ENCODE results near the gene CLRN1.

CLRN1 gene

DNA sequence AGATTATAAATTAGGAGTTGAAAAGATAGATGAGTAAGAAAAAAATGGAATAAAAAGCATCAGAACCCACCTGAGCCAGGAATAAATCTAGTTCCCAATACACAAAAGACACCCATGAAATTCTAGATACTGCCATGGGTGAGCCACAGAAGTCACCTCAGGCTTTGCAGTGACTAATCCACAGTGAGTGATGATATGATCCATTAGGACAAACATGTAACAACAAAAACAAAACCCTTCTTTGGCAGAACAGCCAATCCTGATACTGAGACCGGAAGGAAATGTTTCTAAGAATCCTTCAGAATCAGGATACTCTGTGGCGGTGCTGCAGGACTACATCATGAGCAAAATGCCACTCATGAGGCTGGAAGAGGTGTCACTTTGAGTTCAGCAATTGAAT, 52.3 kb downstream of the CLRN1 start:
- DNase-seq (ENCODE audit: low read depth) = no peak

DNA sequence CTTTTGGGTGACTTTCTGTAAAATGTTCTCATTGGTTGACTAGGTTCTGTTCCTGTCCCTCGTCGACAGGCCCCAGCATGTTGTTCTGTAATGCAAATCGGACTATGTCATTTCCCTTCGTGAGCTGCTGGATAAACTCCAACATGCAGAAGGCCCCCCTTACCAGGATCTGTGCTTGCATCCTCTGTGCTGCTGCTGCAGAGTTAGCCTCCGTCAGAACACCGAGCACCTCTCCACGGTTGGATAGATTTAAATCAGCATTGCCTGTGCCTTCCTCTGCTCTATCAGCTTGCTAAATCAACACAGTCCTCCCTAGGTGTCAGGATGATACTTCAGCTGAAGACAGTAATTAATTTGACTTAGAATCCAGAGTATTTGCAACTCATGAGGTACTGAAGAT, 54.6 kb downstream of the CLRN1 start:
- DNase-seq (ENCODE audit: low read depth) = no peak

DNA sequence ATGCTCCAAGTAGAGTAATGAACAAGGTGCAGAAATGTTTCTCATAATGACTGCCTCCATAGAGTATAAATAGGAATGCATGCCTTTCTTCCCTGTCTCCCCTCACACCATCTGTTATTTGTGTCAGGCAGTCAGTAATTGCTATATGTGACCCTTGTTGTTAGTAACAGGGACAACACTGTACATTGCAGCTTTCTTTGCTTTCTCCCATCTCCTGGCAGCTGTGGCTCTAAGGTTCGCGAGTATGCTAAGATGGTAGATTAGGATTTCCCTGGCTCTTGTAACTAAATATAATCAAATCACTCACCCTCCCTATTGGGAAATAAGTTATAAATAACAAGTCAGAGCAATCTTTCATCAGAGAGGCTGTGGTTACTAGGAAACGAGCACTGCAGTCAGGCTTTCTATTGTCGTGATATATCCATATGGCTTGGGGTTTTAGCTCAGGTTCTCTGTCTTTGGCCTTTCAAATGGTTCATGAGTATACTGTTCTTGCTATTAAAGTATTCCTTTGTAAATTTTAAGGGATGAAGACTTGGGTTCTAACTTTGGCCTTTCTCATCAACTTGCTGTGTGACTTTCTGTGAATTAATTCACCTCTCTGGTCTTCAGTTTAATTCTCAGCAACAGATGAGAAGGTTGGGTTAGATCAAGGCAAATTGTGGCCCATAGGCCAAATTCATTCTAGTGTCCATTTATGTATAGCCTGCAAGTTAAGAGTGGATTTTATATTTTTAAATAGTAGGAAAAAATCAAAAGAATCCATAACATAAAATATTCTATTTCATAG, 59.2 kb downstream of the CLRN1 start:
- DNase-seq (ENCODE audit: low read depth) = peak; percentile 3

DNA sequence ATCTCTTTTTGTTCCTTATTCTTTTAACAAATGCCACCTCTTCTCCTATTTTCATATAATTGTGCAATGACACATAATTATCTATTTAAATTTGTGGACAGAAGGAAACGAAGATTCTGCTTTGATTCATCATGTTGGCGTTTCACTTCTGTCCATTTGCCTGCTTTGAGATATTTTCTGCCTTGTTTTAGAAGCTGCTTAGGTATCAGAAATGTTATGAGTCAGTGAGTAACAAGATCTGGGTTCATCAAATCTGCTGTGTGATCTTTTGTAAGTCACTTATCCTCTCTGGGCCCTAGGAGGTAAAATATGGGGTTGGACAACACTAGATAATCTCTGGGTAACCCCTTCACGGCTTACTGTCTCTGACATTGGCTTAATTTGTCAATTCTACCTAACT, 60.0 kb downstream of the CLRN1 start:
- no peak for DNase-seq (ENCODE audit: low read depth)

- no peak for DNase-seq (ENCODE audit: low read depth)
Observed at GRCh38 chr3:150911771-150912170, 60.8 kb downstream of the CLRN1 start.

DNA sequence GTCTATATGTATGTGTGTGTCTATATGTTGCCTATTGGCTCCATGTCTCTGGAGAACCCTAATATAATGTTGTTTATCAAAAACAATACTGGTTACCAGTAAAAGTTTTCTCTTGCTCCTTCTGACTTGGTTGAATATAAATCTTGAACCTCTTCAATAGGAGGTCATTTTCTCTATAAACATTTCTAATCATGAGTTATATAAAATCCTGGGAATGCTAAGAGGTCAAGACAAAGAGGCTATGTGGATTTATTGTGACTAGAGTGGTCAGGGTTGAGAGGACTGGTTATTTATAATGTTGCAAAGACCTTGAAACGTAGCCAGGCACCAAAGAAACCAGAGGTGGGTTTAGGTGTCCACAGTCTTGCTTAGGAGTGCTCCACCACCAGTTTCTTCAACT, 66.1 kb downstream of the CLRN1 start:
- no peak for DNase-seq (ENCODE audit: low read depth)

GRCh38 chr3:150905746-150906145, 66.8 kb downstream of the CLRN1 start:
- no peak for DNase-seq (ENCODE audit: low read depth)

GRCh38 chr3:150905339-150905738, 67.2 kb downstream of the CLRN1 start, which contains the start of gene MINDY4B:
Gene MINDY4B (minus strand): TSS chr3:150905439. CDS start chr3:150905439, 0 bp downstream.
- DNase-seq (ENCODE audit: low read depth) = no peak

GRCh38 chr3:150902988-150903387, 69.5 kb downstream of the CLRN1 start:
- no peak for DNase-seq (ENCODE audit: low read depth)

DNA sequence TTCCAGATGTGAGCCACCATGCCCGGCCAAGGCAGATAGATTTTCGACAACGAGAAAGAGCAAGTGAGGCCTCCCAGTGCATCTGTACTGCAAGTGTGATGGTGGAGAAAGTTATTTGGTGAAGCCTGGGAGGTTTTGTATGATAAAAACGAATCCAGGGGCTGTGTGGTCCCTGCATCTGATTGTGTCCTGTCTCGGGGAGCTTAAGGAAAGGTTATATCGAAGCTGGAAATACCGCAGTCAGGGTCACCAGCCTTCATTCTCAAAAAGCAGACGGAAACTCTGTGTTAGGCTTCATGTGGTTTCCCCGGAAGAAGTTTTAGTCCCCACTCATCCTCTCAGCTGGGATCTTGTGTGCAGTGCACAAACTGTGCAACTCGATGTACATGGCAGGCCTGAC, 70.7 kb downstream of the CLRN1 start:
- DNase-seq (ENCODE audit: low read depth) = no peak

DNA sequence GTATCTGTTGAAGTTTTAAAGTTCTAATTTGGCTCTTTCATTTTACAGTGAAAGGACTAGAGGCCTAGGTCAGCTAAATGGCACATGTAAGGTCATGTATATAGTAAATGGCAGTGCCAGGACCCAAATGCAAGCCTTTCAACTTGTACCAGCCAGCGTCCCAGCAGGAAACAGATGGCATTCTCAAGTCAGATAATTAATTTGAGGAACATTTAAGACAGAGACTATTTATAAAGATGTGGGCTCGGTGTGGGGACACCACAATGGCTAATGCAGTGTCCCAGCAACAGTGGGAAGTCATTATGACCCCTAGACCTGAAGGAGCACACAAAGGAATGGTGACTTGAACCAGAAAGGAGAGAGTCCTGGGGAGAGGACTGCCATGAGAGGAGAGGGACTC, 73.4 kb downstream of the CLRN1 start:
- no peak for DNase-seq (ENCODE audit: low read depth)

GRCh38 chr3:150898046-150898754, 74.3 kb downstream of the CLRN1 start:
- DNase-seq (ENCODE audit: low read depth) = no peak

- DNase-seq (ENCODE audit: low read depth) = no peak
Observed at GRCh38 chr3:150897592-150897991, 74.9 kb downstream of the CLRN1 start.

- no peak for DNase-seq (ENCODE audit: low read depth)
Observed at GRCh38 chr3:150890831-150891230, 81.7 kb downstream of the CLRN1 start.

GRCh38 chr3:150890295-150890694, 82.2 kb downstream of the CLRN1 start:
- DNase-seq (ENCODE audit: low read depth) = peak; percentile 57

GRCh38 chr3:150889106-150889505, 83.4 kb downstream of the CLRN1 start:
- no peak for DNase-seq (ENCODE audit: low read depth)

DNA sequence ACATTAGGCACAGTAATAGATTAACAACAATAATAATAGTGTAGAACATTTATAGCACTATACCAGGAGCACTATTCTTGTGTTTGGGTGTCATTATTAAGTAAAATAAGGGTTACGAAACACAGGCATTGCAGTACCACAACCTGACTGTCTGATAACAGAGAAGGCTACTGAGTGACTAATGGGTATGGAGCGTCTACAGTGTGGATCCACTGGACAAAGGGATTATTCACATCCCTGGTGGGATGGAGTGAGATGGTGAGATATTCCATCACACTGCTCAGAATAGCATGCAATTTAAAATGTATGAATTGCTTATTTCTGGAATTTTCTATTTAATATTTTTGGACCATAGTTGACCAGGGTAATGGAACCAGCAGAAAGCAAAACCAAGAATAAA, 85.5 kb downstream of the CLRN1 start:
- DNase-seq (ENCODE audit: low read depth) = no peak

- no peak for DNase-seq (ENCODE audit: low read depth)
Observed at GRCh38 chr3:150885535-150885934, 87.0 kb downstream of the CLRN1 start.

- no peak for DNase-seq (ENCODE audit: low read depth)
Observed at GRCh38 chr3:150878996-150879575, 93.4 kb downstream of the CLRN1 start.

DNA sequence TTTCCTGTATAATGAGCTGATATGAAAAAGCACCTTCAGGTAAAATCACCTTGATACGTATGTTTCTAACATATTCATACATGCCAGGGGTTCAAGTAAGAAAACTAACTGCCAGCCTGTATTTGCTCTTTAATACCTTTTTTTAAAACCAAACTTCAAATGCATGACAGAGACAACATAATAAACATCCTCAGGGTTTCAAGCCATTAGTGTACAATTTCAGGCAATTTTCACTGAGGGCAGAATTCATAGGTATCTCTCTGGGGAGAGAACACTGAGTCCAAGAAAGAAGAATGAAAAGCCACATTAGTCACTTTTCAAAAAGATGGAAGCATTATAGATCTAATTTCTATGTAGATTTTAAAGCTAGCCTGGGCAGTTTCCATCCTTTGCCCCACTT, 94.2 kb downstream of the CLRN1 start:
- DNase-seq (ENCODE audit: low read depth) = no peak

- DNase-seq (ENCODE audit: low read depth) = no peak
Observed at GRCh38 chr3:150877303-150877702, 95.2 kb downstream of the CLRN1 start.

DNA sequence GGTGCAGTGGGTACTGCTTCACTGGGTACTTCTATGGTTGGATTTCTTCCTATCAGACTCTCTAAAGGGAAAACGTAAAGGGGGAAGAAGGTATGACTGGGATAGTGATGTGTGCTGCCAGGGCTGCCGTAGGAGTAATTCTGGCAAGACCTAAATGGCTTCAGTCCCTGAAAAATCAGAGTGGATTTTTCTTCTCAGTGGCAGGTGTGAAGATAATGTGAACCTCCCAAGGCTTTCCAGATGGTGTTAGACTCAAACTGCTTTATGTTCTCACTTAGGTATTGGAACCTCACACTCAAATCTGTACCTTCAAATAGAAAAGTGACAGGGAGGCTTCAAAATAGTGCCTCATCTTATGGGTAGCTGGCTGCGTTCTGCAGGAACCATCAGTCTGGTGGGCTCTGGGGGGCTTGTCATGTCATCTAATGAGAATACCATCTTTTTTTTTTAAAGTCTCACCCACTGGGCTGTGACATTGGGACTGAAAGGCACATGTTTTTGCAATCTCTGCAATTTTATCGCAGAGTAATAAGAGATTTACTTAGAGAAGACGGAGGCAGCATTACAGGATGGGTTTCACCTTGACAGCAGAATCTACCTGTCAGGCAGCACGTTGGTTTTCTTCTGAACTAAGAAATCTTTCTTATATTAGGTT, 95.8 kb downstream of the CLRN1 start:
- no peak for DNase-seq (ENCODE audit: low read depth)

Measured in fibroblast of gingiva (primary cell).